Stimulated activated CD8-positive, alpha-beta memory T cell treated with anti-CD3 and anti-CD28 coated beads, Interleukin-4, amount 100 ng/mL, for 4 hours (primary cell): Measurements from ENCODE around the gene MREG.

Source experiments
- DNase-seq, 2 donors: peaks; one replicate each; pipeline ENCODE4 v3.0.0-alpha.2; 2020; ENCODE audit warnings: low read depth in 2 of 2, low spot score in 1 of 2

MREG gene

DNA sequence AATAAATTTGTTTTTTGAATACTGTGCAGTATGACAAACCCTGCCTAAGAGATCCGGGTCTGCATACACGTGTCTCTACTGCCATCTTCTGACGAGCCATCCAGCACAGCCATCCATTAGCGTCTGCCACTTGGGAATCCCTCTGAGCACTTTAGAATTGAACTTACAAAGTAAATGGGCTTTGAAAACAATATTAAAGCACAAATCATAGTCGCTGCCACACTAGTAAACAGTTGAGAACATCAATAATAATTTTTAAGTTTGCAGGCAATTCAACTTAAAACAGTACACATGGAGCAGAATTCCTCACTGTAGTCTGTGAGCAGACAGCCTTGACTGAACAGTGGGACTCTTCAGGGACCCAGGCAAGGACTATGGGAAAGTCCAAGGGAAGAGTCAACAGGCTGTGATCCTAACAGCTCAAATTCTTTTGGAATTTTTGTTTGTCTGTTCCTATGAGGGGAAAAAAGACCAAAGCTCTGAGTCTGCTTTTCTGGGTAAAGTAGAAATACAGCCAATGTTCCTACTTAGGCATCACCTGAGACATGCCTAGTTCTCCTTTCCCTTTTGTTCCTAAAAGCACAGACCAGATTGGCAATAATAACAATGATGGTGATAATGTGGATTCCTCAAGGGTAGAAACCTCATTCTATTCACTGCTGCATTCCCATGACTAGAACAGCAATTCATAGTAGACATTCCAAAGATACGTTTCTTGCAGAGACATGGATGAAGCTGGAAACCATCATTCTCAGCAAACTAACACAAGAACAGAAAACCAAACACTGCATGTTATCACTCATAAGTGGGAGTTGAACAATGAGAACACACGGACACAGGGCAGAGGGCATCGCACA is 92.9 kb downstream of the MREG start:
- peak in 1 of 2 donors; percentile 13 for DNase-seq

DNA sequence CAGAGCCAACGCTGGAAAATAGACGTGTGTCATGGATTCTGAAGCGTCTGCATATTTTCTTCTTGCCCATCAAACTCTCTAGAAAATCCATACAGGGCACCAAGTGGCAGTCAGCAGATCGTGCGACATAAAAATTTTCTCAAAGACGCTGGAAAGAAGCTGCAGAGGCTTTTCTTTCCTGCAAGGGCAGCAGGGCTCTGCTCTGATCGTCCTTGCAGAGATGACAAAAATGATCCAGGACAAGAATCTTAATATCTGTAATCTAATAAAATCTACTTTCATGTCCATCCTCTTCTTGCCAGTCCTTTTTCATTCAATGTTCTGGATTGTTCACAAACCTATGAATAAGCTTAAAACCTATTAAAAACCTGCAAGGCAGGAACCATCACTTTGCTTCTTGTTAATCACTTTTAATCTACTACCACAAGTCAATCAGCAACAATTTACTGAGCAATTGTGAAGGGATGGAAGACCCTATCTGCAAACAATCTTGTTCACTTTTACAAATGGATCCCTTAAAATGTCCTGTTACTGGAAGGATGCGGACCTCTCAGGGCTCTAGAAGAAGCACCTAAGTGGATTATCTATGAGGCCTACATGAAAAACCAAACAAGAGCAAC is 93.6 kb downstream of the MREG start:
- no peak for DNase-seq

DNA sequence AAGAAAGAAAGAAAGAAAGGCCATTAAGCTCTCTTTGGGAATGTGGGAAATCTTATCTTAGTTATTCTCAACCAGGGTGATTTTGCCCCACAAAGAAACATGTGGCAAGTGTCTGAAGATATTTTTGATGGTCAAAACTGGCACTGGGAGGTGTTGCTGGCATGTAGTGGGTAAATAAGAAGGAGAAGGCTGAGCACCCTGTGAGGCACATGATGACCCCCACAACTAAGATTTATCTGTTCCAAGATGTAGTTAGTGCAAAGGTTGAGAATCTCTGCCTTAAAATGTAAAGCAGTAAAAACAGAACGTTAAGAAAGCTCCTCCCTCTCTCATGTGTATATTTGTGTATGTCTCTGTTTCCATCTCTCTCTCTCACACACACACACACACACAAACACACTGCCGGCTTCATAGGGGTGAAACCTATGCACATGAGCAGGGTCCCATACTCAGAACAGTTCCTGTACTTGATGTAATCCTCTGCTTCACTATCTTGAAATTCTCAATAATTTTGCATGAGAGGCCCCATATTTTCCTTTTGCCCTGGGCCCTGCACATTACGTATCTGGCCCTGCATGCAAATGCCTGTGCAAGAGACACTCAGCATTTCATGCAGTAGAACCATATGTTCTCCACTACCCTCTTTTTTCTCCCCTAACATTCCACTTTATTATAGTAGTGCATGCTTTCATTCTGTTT is 94.3 kb downstream of the MREG start:
- no peak for DNase-seq

DNA sequence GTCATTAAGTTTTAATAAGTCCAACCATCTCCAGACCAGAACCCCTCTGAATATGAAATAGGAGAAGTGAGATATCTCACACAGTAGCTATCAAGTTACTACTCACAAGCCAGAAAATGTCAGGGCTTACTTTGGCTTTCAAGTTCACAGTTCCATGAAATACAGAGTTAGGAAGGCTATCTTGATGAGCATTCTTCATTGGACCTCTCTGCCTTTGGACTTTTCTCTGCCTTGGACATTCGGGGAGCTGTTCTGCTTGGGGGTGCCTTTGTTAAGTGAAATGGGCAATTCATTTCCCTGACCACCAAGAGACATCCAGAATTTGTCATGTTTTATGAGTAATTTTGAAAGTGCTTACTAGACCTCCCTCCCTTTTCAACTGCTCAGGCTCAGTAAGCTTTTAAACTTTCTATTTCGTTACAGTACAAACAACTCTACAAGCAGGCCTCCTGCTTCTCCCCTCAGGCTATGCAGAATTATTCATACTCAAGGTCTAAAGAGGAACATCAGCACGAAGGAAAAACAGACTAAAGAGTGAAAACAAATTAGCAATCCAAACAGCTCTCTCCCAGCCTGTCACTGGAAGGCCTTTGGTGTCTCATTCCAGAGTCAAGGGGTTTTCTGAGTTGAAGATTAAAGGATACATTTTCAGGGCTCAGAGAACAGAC is 95.3 kb downstream of the MREG start:
- no peak for DNase-seq

DNA sequence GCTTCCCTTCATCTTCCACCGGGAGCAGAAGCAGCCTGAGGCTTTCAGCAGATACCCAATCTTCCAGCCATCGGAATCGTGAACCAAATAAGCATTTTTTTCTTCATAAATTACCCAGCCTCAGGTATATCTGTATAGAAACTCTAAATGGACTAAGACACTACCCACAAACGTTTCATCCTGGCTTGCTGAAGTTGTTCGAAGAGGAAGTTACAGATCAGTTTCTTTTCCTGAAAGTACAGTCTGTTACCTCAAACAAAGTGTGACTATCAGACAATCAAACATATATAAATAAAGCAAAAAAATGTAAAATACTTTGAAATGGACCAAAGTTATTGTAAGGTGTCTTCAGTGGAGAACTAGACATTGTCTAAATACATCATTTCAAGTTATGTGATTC is 97.9 kb downstream of the MREG start:
- DNase-seq, result no peak

DNA sequence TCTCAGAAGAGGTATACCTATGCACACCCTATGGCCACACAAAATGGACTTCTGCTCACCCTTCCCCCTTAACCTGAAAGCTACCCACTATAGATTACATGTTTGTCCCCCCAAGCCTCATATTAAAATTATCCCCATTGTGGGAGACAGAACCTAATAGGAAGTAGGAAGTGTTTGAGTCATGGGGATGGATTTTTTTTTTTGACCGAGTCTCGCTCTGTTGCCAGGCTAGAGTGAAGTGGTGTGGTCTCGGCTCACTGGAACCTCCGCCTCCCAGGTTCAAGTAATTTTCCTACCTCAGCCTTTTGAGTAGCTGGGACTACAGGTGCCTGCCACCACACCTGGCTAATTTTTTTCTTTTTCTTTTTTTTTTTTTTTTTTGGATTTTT is 98.6 kb downstream of the MREG start:
- DNase-seq, result no peak

DNA sequence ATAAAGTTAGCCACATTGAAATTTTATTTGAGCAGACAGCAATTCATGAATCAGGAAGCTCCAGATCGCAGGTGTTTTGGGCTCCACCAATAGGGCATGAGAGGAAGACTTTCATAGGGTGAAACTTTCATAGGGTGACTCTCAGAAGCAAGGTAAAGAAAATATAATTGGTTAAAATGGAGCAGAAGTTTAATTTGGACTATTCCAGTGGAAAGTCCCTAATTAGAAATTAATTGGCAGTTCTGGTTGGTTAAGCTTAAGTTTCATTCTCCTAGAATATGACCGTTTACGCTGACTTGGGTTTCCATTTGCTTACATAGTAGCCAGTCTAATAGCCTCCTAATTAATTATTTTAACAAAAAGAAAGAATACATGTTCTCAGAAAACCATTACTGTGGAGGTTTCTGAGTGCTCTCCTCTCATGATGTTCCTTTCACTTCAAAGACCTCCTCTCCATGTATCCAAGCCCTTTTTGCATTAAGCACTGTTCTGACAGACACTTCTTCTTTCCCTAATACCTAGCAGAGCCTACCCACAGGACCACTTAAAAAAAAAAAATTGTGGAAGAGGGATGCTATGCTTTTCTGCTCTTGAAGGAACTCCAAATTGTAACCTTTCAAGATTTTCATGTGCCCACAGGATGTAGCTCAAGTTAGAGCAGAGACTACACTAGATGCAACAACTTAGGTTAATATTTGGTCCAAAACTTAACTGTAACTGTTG is 99.1 kb downstream of the MREG start:
- no peak for DNase-seq

DNA sequence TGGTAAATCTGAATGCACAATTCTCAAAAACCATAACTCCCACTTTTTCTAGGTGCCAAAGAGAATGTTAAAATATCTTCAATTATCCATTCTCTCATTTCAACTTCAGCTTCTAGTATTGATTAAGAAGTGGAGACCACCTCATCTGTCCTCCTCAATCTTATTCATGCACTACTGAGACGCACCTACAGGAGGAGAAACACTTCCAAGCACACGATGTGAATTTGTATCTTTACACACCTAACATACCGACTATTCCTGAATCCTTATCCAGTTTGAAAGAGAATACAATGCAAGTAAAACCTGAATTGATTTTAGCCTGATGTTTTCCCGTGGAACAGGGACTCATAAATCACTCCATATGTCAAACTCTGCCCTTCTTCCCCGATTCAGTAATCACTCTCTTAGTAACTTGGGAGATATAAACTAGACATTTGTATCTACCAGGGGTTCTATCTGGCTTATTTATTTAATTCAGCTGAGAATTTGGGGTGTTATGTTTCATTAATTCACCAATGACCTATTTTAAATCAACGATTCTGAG is 101.0 kb downstream of the MREG start:
- no peak for DNase-seq

DNA sequence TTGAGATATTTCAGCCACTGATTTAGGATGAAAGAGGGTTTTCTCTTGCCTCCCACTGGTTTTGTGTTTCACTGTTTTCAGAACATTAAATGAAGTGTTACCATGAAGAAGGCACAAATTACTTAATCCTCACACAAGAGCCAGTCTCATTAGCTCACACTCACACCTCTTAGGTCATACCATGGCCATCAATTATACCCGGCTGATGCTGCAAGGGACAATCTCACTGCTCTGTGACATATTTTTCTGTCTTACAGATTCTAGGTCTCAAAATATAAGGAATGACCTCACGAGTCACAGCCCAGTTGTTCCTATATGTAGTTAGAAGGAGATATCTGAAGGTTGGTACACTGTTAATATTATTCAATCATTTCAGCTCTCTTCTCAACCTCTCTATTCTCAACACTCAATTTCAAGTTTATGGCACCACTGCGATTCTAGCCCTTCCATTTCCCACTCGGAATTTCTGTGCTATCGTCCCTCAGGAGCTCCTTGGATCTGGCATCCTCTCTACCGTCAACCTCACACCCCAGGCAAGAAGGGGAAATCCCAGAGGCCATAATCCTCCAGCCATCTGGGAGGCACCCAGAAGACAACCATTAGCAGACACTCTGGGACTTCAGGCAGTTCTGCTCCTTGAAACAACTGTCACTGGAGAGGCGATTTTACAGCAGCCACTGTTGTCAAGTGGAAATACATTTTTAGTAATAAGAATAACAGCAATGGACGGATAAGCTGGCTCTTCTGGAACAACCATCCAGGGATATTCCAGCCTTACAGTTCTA is 101.9 kb downstream of the MREG start:
- DNase-seq, result no peak

DNA sequence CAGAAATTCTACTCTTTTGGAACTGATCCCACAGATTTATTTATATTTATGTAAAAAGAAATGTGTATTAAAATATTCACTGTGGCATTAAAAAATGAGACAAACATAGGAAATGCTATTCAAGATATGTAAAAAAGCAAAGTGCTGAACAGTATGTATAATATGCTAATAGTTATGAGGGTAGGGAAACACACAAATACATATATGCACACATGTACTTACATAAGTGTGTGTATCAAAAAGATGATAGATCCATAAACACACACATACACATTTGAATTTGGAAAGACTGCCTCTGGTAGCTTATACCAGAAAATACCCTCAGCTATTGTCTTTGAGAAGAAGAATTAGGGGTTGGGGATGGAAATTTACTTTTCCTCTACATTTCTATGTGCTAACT is 103.2 kb downstream of the MREG start:
- DNase-seq, result no peak

DNA sequence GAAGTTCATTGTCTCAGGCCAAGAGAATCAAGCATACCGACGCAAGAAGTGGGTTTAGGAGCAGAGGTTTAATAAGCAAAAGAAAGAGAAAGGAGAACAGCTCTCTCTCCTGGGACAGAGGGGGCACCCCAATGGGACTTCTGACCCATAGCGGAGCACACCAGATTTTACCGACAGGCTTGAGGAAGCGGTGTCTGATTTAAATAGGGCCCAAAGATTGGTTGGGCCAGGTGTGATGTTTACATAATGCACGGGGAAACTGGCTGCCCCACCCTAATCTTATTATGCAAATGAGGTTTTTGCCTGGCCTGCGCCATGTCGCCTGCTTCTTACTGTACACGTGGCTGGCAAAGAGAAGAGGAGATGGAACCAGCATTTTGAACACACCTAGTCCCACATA is 106.2 kb downstream of the MREG start:
- no peak for DNase-seq

DNA sequence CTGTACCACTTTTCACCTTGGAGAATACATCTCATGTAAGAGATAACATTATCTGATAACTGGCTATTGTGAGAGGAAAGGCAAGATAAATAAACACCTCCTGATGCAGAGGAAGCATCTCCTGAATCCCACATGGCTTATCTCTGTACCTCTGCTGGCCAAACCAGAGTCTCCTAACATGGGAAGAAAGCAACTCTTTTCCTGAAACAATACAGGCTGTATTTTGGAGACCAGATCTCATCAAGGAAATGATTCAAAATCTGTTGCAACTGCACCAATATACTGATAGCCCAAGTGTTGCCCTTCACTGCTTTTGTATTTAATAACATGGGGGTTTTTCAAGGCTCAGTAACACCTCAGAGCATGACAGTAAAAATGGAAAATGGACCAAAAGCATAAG is 106.9 kb downstream of the MREG start:
- no peak for DNase-seq

DNA sequence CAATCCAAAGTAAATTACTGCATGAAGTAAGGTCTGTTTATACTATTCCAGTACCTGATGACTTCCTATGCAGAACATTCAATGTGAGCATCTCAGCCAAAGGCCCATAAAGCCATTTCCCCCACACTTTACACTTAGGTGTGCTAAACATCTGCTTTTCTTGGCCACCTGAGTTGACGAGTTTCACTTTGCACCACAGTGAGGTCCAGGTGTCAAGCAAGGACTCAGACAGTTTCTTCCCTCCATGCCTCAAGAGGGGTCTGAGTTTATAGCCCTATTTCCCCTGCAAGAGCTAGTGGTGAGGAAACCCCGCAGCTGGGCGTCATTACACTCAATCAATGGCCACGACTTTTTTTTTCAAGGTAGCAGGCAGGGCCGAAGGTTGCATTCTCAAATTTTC is 107.7 kb downstream of the MREG start:
- DNase-seq, result no peak

DNA sequence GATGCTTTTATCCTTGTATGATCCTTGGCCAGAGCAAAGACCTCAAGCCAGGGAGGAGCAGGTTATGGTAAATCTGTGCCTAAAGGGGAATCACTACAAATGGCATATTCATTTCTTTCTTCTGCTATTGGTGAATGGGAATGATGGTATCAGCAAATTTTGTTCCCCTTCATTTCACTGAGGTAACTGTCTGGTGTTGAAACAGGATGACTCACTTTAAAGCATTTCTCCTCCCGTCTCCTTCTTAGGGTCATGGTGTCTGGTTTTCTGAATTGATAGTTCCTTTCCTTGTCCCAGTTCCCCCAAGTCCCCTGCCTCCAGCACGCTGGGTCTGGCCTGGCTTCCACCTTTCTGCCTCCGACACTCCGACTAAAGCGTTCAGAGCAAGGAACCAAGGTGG is 109.2 kb downstream of the MREG start:
- DNase-seq, result no peak

DNA sequence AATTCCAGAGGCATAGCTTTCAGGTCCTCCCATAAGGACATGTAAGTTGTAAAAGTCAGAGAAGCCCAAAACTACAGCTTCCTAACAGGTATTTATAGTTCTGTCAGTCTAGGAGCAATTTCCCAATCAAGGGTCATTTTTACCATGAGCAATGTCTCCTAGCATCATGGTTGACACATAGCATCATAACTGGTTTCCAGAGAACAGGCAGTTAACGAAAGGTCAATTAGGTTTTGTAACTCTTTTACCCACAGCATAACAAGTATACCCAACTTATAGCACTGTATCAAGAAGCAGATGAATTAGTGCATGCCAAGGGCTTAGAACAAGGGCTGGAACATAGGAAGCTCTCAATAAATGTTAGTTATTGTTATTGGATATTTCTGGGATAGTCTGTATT is 110.1 kb downstream of the MREG start:
- no peak for DNase-seq

DNA sequence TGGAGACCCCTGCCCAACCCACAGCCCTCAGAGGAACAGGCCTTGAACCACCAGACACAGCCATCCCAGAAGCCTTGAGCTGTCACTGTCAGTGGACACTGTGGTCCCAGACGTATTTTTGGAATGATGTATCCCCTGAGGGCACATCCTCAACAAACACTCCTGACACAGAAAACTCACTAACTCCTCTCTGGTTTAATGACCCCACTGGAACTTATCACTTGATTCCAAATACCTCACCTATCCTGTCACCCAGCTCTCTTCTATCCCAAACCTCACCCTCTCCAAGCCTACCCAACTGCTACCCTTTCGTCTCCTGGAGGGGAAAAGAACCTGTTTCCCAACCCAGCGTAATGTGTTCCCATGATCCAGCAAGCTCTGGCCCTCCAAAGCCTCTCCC is 111.6 kb downstream of the MREG start:
- DNase-seq, result no peak

DNA sequence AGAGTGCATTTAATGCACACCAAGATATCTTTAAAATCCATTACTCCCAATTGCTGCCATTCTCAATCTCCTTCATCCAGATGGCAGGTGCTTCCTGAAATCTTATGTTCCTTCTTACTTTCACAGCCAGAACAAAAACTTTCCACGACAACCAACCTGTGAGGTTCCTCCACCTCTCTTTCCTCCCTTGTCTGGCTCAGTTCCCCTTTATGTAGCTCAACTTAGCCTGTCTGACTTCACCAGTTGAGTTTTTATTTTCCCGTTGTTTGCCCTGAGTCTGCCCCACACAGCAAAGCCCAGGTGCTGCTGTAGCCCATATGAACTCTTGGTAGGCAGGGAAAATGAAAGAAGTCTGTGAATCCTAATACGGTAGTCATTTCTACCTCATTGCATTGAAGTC is 112.5 kb downstream of the MREG start:
- DNase-seq, result no peak

DNA sequence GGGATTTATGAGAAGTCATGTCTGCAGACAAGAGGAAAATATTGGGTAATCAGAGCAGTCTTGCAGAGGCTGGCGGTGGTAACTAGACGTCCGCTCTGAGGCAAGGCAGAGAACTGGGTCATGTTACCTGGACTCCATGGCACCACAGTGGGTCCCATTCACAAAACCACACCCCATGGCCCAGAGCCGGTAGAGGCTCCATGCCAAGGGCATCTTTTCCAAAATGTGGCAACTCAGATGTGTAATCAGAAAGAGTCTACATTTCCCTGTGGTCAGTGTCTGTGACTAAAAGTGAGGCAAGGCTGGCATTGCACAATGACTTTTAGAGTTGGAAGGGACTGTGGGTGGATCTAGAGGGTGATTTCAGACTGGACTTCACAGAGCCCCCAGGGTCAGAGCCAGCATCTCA is 113.1 kb downstream of the MREG start:
- no peak for DNase-seq

DNA sequence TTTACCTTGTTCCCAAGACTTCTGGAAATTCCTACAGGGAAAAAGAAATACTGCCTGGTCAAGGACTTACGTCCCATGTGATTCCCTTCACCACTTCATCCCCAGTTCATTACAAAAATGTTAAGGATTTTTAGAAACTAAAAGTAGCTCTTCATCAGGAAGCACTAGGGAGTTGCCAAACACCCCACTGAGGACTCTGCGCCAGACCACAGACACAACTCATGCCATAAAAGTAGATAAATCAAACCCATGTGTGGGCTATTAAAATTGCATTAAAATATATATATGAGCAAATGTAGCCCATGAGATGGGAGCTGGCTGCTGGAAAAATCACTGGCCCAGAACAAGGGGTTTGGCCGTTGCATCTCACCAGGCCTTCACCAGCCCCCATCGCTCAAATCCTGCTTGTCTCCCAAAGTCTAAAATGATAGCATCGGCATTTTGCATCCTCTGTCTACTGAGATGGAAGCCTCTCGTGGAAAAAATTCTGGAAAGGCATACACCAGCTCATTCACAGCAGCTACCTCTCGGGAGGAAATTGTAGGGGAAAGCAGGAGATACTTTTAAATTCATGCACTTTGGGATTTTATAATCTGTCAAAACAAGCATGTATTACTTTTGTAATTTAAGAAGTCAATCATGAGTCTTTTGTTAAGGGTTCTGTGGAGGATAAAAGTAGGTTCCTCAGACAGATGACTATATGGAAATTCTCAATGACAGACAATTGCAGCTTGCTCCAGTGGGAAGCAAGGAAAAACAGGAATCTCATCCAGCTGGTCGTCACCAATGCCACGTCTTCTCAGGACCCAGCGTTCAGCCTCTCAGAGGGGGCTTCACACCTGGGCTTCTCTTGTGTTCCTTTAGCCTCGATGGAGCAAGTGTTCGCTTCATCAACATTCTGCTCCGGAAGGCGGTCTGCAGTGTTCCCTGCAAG is 113.9 kb downstream of the MREG start:
- no peak for DNase-seq
